Upper lobe of left lung (tissue), 4 donors: Measurements from ENCODE around the gene DRC3.

Source experiments
- CTCF ChIP-seq, 6 experiments: fragments of 450-650 bp in 4 of 6; fragments of 200-600 bp in 2 of 6; sonication (generic) in 2 of 6; IDR thresholded peaks; one replicate each; pipeline ENCODE4 v1.5.1; 2016 to 2019; ENCODE audit warnings: antibody characterized with exemption in 6 of 6
- POLR2A ChIP-seq, 4 donors: fragments of 450-650 bp; IDR thresholded peaks; one replicate each; pipeline ENCODE4 v1.5.1; 2016 to 2017; ENCODE audit warnings: antibody characterized with exemption in 4 of 4, mild to moderate bottlenecking in 2 of 4
- POLR2AphosphoS5 ChIP-seq, 2 donors: sonication (generic); formaldehyde crosslinking; IDR thresholded peaks; one replicate each; pipeline ENCODE4 v1.5.1; 2017; ENCODE audit warnings: antibody characterized with exemption in 2 of 2

GRCh38 chr17:18005496-18005895 lies 32.8 kb downstream of the DRC3 start:
- TF ChIP-seq CTCF (IDR thresholded peaks at IDR 0.05), result no peak
- no peak for TF ChIP-seq POLR2A (IDR thresholded peaks at IDR 0.05)
- TF ChIP-seq POLR2AphosphoS5 (IDR thresholded peaks at IDR 0.05), result no peak
